Glomerular endothelial cell (primary cell): ENCODE measurements around the gene GRAMD1B. TPM values are rescaled to one million over a fixed set of nuclear protein-coding genes. Genes with fewer than 3 reads are reported as not detected.

Experiments used
- DNase-seq: peaks from one replicate; pipeline ENCODE4 v3.0.0-alpha.2; 2011; ENCODE audit warnings: low read depth, low spot score; ENCODE audit errors: extremely low read depth
- total RNA-seq: library from RNA; depleted of rRNA; stranded (reverse); fragments of >200 nt; gene quantifications from 2 replicates; pipeline ENCODE4 v1.2.3, GENCODE V29; 2015

GRAMD1B gene
- total RNA-seq, 1 donor from 2014 or later: 6.9 TPM

DNA sequence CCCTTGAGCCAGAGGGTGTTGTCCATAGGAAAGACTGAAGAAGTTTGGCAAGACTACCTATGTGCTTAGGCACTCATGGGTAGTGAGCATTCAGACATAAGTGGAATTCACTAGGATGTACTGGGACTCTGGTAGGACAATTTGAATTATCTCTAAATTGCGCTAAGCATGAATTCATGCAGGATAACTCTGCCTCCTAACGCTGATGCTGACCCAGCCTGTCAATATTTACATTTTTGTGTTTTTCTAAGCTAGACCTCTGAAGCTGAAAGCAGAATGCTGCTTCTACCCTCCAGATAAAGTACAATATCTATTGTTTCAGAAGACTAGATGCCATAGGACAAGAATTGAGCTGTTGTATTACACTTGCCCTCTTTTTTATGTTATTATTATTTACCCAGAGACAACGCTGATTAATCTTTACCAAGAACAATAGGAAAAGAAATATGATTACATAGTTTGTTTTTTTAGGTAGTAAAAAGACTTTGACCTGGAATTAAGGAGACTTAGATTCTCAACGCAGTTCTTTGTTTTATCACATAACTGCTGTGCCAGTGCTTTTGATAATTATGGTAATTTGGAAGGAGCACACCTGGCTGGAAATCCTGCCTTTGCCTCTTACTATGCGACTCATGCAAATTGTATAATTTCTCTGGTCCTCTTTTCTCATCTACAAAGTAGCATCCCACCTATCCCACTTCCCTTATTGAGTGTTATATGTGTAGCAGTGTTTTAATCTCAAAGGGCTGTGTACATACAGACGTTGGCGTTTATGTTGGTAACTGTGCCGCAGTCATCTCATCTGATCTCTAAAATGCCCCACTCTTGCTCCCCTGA is 21.2 kb upstream of the GRAMD1B start:
- no peak for DNase-seq

DNA sequence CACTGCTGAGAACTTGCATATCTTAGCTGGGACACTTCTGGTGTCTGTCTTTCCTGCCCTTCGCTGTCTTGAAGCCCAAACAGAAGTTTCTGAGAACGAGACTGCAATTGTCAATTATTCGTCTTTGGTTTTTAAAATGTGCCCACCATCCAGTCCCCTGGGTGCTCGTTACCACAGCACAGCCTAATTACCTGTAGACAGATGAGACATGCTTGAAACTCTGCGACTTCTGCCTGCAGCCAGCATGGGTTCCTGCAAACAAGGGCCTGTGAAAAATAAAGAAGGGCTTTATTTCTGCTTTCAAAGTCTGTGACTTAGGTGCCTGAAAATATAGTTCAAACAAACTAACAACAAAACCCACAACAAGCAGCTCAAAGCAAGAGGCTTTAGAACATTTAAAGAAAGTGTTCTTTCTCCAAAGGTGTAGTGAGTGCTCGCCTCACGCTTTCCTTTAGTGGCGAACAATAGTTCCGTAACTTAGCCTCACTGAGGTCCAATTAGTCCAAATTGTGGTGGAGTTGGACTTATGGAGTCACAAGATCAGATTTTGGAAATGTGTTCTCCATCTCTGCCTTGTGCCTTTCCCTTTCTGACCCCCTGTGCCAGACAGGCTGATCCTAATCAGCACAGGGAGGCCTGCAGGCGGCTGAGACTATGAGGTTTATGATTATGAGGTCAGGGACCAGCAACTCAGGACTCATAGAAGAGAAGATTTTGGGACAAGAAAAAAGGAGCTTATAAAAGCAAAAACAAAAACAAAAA is 20.4 kb upstream of the GRAMD1B start:
- DNase-seq: no peak

- no peak for DNase-seq
These were observed 19.9 kb upstream of the GRAMD1B start for GRCh38 chr11:123410218-123410549.

GRCh38 chr11:123413636-123414035 is 16.4 kb upstream of the GRAMD1B start:
- DNase-seq: no peak

- no peak for DNase-seq
These were observed 13.5 kb upstream of the GRAMD1B start for GRCh38 chr11:123416566-123416965.

DNA sequence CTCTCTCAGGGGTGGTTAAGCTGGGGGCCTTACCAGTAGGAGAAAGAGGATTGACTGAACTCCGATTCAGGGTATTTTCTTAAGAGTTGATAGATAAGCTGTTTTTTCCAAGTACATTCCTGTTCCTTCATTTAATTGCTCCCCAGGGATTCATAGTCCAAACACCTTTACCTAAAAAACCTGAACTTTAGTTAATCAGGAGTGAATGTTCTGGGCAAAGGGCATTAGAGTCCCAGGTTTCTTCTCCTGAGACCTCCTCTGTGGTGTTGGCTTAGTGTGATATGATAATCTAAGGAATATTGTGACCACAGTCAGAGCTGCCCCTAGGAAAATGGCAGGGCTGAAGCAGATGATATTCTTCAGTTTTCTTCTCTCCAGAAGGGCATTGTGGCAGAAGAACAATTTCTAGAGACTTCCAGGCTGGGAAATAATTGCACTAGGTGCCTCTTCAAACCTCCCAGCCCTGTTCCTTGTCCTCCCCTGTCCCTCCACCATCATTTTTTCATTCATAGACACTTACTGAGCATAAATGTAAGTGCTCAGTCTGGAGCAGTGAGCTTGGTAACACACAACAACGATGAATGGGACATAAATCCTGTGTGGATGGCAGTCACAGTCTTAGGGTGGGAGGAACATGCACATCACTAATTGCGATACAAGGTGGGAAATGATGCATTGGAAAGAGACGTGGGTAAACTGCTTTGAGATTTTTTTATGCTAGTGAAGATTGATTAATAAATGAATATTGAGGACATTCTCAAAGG is 11.5 kb upstream of the GRAMD1B start:
- no peak for DNase-seq

- no peak for DNase-seq
These were observed 10.2 kb upstream of the GRAMD1B start for GRCh38 chr11:123419731-123420452.

DNA sequence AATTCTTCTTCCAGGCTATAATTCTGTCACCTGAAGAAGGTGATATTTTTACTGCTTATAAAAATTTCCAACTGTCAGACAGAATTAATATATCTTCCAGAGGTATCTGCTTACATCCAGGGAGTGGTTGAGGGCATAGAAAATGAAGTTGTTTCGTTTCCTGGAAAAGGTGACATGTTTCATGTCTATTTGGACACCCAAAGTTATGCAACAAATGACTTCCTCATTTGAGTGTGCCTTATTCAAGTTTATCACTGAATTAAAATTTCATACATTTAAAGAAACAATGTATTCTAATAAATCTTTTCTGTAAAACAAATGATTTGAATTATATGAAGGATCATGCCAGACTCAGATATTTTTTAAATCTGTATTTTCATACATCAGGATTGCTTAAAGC is 8.5 kb upstream of the GRAMD1B start:
- no peak for DNase-seq

GRCh38 chr11:123425367-123425766 is 4.7 kb upstream of the GRAMD1B start:
- no peak for DNase-seq

GRCh38 chr11:123426789-123427188 is 3.3 kb upstream of the GRAMD1B start:
- no peak for DNase-seq

GRCh38 chr11:123427405-123427804 is 2.7 kb upstream of the GRAMD1B start:
- no peak for DNase-seq

GRCh38 chr11:123428116-123428715 is 1.9 kb upstream of the GRAMD1B start:
- DNase-seq: no peak

DNA sequence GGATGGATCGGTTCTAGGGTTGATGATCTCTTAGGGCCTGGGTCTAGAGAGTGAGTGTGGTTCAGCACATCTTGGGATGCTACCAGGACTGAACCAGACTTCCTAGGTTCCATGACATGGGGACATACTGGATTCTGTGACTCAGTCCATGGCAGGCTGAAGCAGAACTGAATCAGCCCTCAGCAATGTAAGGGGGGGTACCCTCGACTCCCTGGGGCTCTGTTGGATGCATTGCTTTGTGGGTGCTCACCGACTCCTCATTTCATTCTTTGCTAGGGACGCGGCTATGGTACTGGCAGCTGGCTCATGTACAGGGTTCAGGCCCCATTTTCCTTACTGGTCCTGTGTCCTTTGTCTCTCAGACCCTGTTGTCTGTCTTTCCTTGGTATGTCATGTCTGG is 733 bp upstream of the GRAMD1B start:
- DNase-seq: no peak

DNA sequence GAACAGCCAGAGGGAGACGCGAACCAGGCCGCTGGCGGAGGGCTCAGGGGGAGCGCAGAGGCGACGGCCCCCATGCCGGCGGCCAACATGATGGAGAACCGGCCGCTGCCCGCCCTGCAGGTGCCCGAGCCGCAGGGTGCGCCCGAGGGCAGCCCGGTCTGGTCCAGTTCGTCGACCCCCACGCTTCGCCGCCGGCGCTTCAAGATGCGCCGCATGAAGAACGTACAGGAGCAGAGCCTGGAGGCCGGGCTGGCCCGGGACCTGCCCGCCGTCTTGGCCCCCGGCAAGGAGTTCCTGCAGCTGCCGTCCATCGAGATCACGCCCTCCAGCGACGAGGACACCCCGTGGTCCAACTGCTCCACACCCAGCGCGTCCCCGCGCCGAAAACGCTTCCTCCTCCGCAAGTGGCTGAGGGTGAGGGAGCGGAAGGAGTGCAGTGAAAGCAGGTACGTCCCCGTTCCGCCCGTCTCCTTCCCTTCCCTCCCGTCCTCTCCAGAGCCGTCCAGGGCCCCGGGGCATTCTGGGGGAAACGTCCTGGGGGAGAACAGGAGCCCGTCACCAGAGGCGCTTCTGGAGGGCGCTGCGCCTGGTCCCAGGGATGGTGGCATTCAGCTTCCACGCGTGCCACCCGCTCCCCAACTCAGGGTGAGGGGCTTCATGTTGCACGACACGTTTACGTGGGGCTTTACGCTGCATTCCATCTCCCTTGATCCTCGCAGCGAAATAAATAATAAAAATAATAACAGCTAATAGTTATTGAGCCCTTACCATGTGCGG is 840 bp downstream of the GRAMD1B start:
- no peak for DNase-seq

- DNase-seq: no peak
These were observed 1.6 kb downstream of the GRAMD1B start for GRCh38 chr11:123431619-123432018.

DNA sequence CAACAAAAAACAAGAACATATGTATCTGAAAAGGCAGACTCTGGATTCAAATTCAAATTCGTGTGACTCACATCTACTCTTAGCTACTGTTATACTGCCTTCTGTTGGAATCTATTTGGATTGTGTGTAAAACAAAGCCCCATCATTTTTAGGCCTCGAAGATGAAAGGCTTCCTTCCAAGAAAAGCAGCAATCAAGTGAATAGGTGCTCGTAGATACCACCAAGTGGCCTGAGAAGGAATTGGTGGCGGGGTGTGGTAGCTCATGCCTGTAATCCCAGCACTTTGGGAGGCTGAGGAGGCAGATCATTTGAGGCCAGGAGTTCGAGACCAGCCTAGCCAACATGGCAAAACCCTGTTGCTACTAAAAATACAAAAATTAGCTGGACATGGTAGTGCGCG is 4.2 kb downstream of the GRAMD1B start:
- no peak for DNase-seq

GRCh38 chr11:123434911-123435310 is 4.8 kb downstream of the GRAMD1B start:
- DNase-seq: no peak

DNA sequence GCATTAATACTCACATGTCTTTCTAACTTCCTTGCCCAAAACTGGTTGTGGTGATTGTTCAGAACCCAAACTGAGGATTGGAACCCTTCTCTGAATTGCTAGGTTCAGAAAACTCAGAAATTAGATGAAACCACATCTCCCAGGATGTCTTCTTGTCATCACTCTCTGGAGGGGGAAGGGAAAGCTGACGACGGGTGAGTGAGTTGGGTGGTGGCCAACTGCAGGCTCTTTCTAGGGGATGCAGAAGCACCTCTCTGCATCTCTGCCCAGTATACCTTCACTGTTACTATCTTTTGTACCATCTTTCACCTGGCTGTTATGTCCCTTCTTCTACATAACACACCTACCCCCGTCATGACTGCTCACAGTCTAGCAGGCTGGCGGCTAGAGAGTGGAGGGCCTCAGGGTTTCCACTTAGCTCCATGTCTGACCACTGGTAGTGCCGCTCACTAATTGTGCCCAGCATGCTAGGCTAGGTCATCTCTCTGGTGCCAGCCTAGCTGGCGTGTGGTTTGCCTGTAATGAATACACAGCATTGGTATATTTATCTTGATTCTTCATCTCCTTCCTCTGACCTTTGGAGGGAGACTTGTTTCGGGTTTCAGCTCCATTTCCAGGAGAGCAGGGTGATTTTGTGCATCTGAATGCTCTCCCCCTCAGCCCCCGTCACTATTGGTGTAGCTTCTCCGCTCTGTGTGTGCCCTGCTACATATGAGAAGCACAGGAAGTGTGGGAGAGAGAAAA is 7.3 kb downstream of the GRAMD1B start:
- DNase-seq: no peak

- DNase-seq: no peak
These were observed 8.1 kb downstream of the GRAMD1B start for GRCh38 chr11:123438131-123438627.
